Sigmoid colon (tissue), 7 donors: ENCODE data around the gene SARS2. TPM values are rescaled to one million over a fixed set of nuclear protein-coding genes. Genes with fewer than 3 reads are reported as not detected.

Experiments used
- DNase-seq: peaks from one replicate; pipeline ENCODE4 v3.0.0-alpha.2; 2019
- H3K27ac ChIP-seq, 4 donors: fragments of 200-600 bp; sonication (generic); one replicate each; pipeline ENCODE4 v1.5.1; 2016 to 2019; ENCODE audit warnings: mild to moderate bottlenecking in 1 of 4
- H3K27me3 ChIP-seq, 3 donors: fragments of 200-600 bp; sonication (generic); one replicate each; pipeline ENCODE4 v1.5.1; 2019; ENCODE audit warnings: mild to moderate bottlenecking in 1 of 3
- H3K36me3 ChIP-seq, 4 donors: fragments of 200-600 bp; sonication (generic); one replicate each; pipeline ENCODE4 v1.5.1; 2016 to 2019
- H3K4me1 ChIP-seq, 4 donors: fragments of 200-600 bp; sonication (generic); one replicate each; pipeline ENCODE4 v1.5.1; 2017 to 2019
- H3K4me3 ChIP-seq, 4 donors: fragments of 200-600 bp; sonication (generic); one replicate each; pipeline ENCODE4 v1.5.1; 2017 to 2019; ENCODE audit warnings: mild to moderate bottlenecking in 2 of 4, moderate library complexity in 1 of 4
- H3K9me3 ChIP-seq, 4 donors: fragments of 200-600 bp in 3 of 4; sonication (generic) in 3 of 4; one replicate each; pipeline versions ENCODE4 v1.5.1 to v1.6.1; 2013 to 2019
- CTCF ChIP-seq, 4 experiments: fragments of 450-650 bp in 3 of 4; fragments of 200-600 bp in 1 of 4; IDR thresholded peaks; one replicate each; pipeline ENCODE4 v1.5.1; 2016 to 2019; ENCODE audit warnings: antibody characterized with exemption in 4 of 4, mild to moderate bottlenecking in 3 of 4, moderate library complexity in 2 of 4
- EP300 ChIP-seq, 4 donors: sonication (generic); formaldehyde crosslinking; IDR thresholded peaks; one replicate each; pipeline ENCODE4 v1.6.1; 2017; ENCODE audit warnings: antibody characterized with exemption in 4 of 4
- POLR2A ChIP-seq, 2 donors: fragments of 450-650 bp; IDR thresholded peaks; one replicate each; pipeline ENCODE4 v1.6.1; 2016; ENCODE audit warnings: antibody characterized with exemption in 2 of 2, mild to moderate bottlenecking in 2 of 2, moderate library complexity in 2 of 2
- POLR2AphosphoS5 ChIP-seq, 4 donors: sonication (generic); formaldehyde crosslinking; IDR thresholded peaks; one replicate each; pipeline ENCODE4 v1.6.1; 2017; ENCODE audit warnings: antibody characterized with exemption in 4 of 4
- WGBS, 2 donors: extraction: QIAGEN DNeasy Blood & Tissue Kit; methylation state at CpG; one replicate each; pipeline ENCODE4 v1.1.7; 2013; 5-methylcytosine and 5-hydroxymethylcytosine counted together
- intact Hi-C: fragments of 100-400 bp; cut with DNase I; formaldehyde crosslinking; loops from one replicate; pipeline ENCODE4 v1.15.1; 2023
- polyA plus RNA-seq, 3 donors: library from polyadenylated mRNA; stranded (reverse); fragments of 200-250 nt; gene quantifications; one replicate each; pipeline ENCODE4 v1.2.3, GENCODE V29; 2013
- total RNA-seq, 4 donors: library from RNA; depleted of rRNA; stranded (reverse); fragments of >200 nt; gene quantifications; one replicate each; pipeline ENCODE4 v1.1.0, GENCODE V29; 2016
- donor health status: healthy with polysubstance abuse.
- donor health status: Bipolar disorder and iron deficiency.
- donor health status: healthy.

Gene SARS2
- total and polyA plus RNA-seq, 7 donors = 7.4 to 38.9 (median 15.3) TPM

GRCh38 chr19:38880882-38881609, 49.5 kb downstream of the SARS2 start:
- Histone ChIP-seq H3K4me1 (peaks cover 0 to 6% (median 4%) of the 10 kb centered on the region in 4 donors), H3K36me3 (peaks cover 13 to 53% (median 25%) of the 10 kb centered on the region in 4 donors), H3K4me3 (no peak overlapping the region), H3K27me3 (no peaks in the 10 kb centered on the region), H3K27ac (no peak overlapping the region), H3K9me3 (no peaks in the 10 kb centered on the region)
- DNase-seq = no peak
- TF ChIP-seq POLR2AphosphoS5 (IDR thresholded peaks at IDR 0.05) (no peak), CTCF (IDR thresholded peaks at IDR 0.05) (no peak), POLR2A (IDR thresholded peaks at IDR 0.05) (no peak), EP300 (IDR thresholded peaks at IDR 0.05) (no peak)
- 94 to 95% methylated on average over 19 of the region's 19 CpGs for WGBS, 2 donors
- intact Hi-C loops = no loop called here

DNA sequence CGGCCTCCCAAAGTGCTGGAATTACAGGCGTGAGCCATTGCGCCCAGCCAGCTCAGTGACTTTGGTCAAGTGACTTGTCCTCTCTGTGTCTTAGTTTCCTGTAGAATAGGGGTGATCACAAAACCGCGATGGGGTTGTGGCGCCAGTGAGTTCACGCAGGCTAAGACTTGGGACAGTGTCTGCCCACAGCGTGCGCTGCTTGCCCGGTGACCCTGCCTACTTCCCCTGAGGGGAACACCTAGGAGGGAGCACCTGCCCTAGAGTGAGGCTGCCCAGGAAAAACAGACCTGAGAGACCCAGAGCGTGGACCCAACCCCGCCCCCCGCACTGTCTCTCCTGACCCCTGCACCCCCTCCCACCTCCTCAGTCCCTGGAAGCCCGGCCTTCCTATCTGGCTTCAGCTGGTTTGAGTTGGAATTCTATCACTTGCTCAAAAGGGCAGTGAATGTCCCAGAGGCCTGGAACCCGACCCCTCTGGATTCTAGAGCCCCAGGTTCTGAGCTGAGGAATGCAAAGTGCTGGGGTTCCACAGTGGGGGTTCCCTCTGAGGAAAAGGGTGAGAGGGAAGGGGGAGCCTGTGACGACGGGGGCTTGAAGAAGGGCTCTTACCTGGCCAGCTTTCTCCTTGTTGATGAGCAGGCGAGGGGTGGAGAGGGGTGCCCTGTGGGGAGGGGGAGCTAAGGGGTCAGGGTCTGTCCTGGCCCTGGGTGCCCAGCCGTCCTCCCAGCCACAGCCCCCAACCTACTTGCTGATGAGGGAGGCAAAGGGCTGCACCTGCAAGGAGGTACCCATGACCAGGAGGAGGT, 50.3 kb downstream of the SARS2 start:
- TF ChIP-seq POLR2AphosphoS5 (IDR thresholded peaks at IDR 0.05) (no peak), EP300 (IDR thresholded peaks at IDR 0.05) (no peak), POLR2A (IDR thresholded peaks at IDR 0.05) (no peak)
- H3K4me3 ChIP-seq = no peak overlapping the region
- 94 to 95% methylated on average over 19 of the region's 19 CpGs for WGBS, 2 donors
- H3K9me3 ChIP-seq = no peaks in the 10 kb centered on the region
- no peak for DNase-seq
- peaks cover 13 to 53% (median 25%) of the 10 kb centered on the region in 4 donors for H3K36me3 ChIP-seq
- intact Hi-C loops = no loop called here
- no peaks in the 10 kb centered on the region for H3K27me3 ChIP-seq
- no peaks in the 10 kb centered on the region for H3K4me1 ChIP-seq
- no peak overlapping the region for H3K27ac ChIP-seq

- intact Hi-C loops = no loop called here
- TF ChIP-seq POLR2AphosphoS5 (IDR thresholded peaks at IDR 0.05) (no peak), EP300 (IDR thresholded peaks at IDR 0.05) (no peak), POLR2A (IDR thresholded peaks at IDR 0.05) (no peak), CTCF (IDR thresholded peaks at IDR 0.05) (no peak)
- no peak for DNase-seq
- Histone ChIP-seq H3K27me3 (no peaks in the 10 kb centered on the region), H3K4me1 (no peaks in the 10 kb centered on the region), H3K9me3 (no peaks in the 10 kb centered on the region), H3K4me3 (no peak overlapping the region), H3K27ac (no peak overlapping the region), H3K36me3 (peaks cover 13 to 51% (median 25%) of the 10 kb centered on the region in 4 donors)
- 61 to 82% methylated on average over 11 of the region's 11 CpGs for WGBS, 2 donors
Observed at GRCh38 chr19:38879400-38879751, 51.2 kb downstream of the SARS2 start.

- peaks cover 13 to 45% (median 25%) of the 10 kb centered on the region in 4 donors for H3K36me3 ChIP-seq
- TF ChIP-seq POLR2A (IDR thresholded peaks at IDR 0.05) (no peak), CTCF (IDR thresholded peaks at IDR 0.05) (no peak), POLR2AphosphoS5 (IDR thresholded peaks at IDR 0.05) (no peak), EP300 (IDR thresholded peaks at IDR 0.05) (no peak)
- intact Hi-C loops = no loop called here
- no peaks in the 10 kb centered on the region for H3K4me1 ChIP-seq
- no peaks in the 10 kb centered on the region for H3K27me3 ChIP-seq
- DNase-seq = no peak
- 64 to 80% methylated on average over 16 of the region's 16 CpGs for WGBS, 2 donors
- peak overlapping the region in 3 of 4 donors; percentile 16 to 31 (median 28) for H3K27ac ChIP-seq
- H3K4me3 ChIP-seq = no peak overlapping the region
- no peaks in the 10 kb centered on the region for H3K9me3 ChIP-seq
Observed at GRCh38 chr19:38878575-38879399, 51.8 kb downstream of the SARS2 start.
